Measurements from ENCODE around the gene KIF26B. TPM values are rescaled to one million over a fixed set of nuclear protein-coding genes. Genes with fewer than 3 reads are reported as not detected.

The KIF26B gene
- polyA plus RNA-seq, 2 donors, result 0.04 to 0.12 TPM

- WGBS, 2 donors, result 65 to 67% methylated on average over 3 of the region's 3 CpGs
- Histone ChIP-seq H3K27ac (ENCODE audit: low read depth in 2 of 2, low read length in 1 of 2) (no peak overlapping the region), H3K4me1 (ENCODE audit: control insufficient read depth in 2 of 2, insufficient read depth in 2 of 2, low read length in 1 of 2) (no peaks in the 10 kb centered on the region), H3K4me3 (ENCODE audit: low read depth in 1 of 2, low read length in 2 of 2) (no peak overlapping the region), H3K36me3 (ENCODE audit: control insufficient read depth in 2 of 2, insufficient read depth in 2 of 2, low read length in 1 of 2) (no peaks in the 10 kb centered on the region), H3K9me3 (ENCODE audit: control insufficient read depth in 2 of 2, insufficient read depth in 1 of 2, low read depth in 1 of 2, low read length in 1 of 2) (peaks cover 0 to 3% of the 10 kb centered on the region in 2 donors), H3K27me3 (ENCODE audit: control insufficient read depth in 1 of 2, insufficient read depth in 2 of 2, low read length in 2 of 2) (no peaks in the 10 kb centered on the region)
Measured at GRCh38 chr1:245116751-245117150, 38.0 kb upstream of the KIF26B start.

- no peaks in the 10 kb centered on the region for H3K36me3 ChIP-seq (ENCODE audit: control insufficient read depth in 2 of 2, insufficient read depth in 2 of 2, low read length in 1 of 2)
- H3K27ac ChIP-seq (ENCODE audit: low read depth in 2 of 2, low read length in 1 of 2), result no peak overlapping the region
- no peak overlapping the region for H3K4me3 ChIP-seq (ENCODE audit: low read depth in 1 of 2, low read length in 2 of 2)
- peaks cover 0 to 3% of the 10 kb centered on the region in 2 donors for H3K9me3 ChIP-seq (ENCODE audit: control insufficient read depth in 2 of 2, insufficient read depth in 1 of 2, low read depth in 1 of 2, low read length in 1 of 2)
- H3K4me1 ChIP-seq (ENCODE audit: control insufficient read depth in 2 of 2, insufficient read depth in 2 of 2, low read length in 1 of 2), result no peaks in the 10 kb centered on the region
- no peaks in the 10 kb centered on the region for H3K27me3 ChIP-seq (ENCODE audit: control insufficient read depth in 1 of 2, insufficient read depth in 2 of 2, low read length in 2 of 2)
- 70 to 83% methylated on average over 7 of the region's 7 CpGs for WGBS, 2 donors
Measured at GRCh38 chr1:245118066-245118465, 36.7 kb upstream of the KIF26B start.

GRCh38 chr1:245118806-245119205, 36.0 kb upstream of the KIF26B start:
- no peak overlapping the region for H3K27ac ChIP-seq (ENCODE audit: low read depth in 2 of 2, low read length in 1 of 2)
- H3K9me3 ChIP-seq (ENCODE audit: control insufficient read depth in 2 of 2, insufficient read depth in 1 of 2, low read depth in 1 of 2, low read length in 1 of 2), result peaks cover 0 to 3% of the 10 kb centered on the region in 2 donors
- H3K27me3 ChIP-seq (ENCODE audit: control insufficient read depth in 1 of 2, insufficient read depth in 2 of 2, low read length in 2 of 2), result no peaks in the 10 kb centered on the region
- WGBS, 2 donors, result 70 to 78% methylated on average over 2 of the region's 2 CpGs
- no peaks in the 10 kb centered on the region for H3K4me1 ChIP-seq (ENCODE audit: control insufficient read depth in 2 of 2, insufficient read depth in 2 of 2, low read length in 1 of 2)
- no peak overlapping the region for H3K4me3 ChIP-seq (ENCODE audit: low read depth in 1 of 2, low read length in 2 of 2)
- no peaks in the 10 kb centered on the region for H3K36me3 ChIP-seq (ENCODE audit: control insufficient read depth in 2 of 2, insufficient read depth in 2 of 2, low read length in 1 of 2)

- Histone ChIP-seq H3K27me3 (ENCODE audit: control insufficient read depth in 1 of 2, insufficient read depth in 2 of 2, low read length in 2 of 2) (no peaks in the 10 kb centered on the region), H3K9me3 (ENCODE audit: control insufficient read depth in 2 of 2, insufficient read depth in 1 of 2, low read depth in 1 of 2, low read length in 1 of 2) (no peaks in the 10 kb centered on the region), H3K27ac (ENCODE audit: low read depth in 2 of 2, low read length in 1 of 2) (no peak overlapping the region), H3K4me3 (ENCODE audit: low read depth in 1 of 2, low read length in 2 of 2) (no peak overlapping the region), H3K36me3 (ENCODE audit: control insufficient read depth in 2 of 2, insufficient read depth in 2 of 2, low read length in 1 of 2) (no peaks in the 10 kb centered on the region), H3K4me1 (ENCODE audit: control insufficient read depth in 2 of 2, insufficient read depth in 2 of 2, low read length in 1 of 2) (no peaks in the 10 kb centered on the region)
- 93% methylated on average over 7 of the region's 7 CpGs for WGBS, 2 donors
Measured at GRCh38 chr1:245121523-245121922, 33.3 kb upstream of the KIF26B start.

- 88 to 90% methylated on average over 6 of the region's 6 CpGs for WGBS, 2 donors
- no peaks in the 10 kb centered on the region for H3K9me3 ChIP-seq (ENCODE audit: control insufficient read depth in 2 of 2, insufficient read depth in 1 of 2, low read depth in 1 of 2, low read length in 1 of 2)
- no peak overlapping the region for H3K27ac ChIP-seq (ENCODE audit: low read depth in 2 of 2, low read length in 1 of 2)
- no peaks in the 10 kb centered on the region for H3K36me3 ChIP-seq (ENCODE audit: control insufficient read depth in 2 of 2, insufficient read depth in 2 of 2, low read length in 1 of 2)
- no peaks in the 10 kb centered on the region for H3K27me3 ChIP-seq (ENCODE audit: control insufficient read depth in 1 of 2, insufficient read depth in 2 of 2, low read length in 2 of 2)
- no peak overlapping the region for H3K4me3 ChIP-seq (ENCODE audit: low read depth in 1 of 2, low read length in 2 of 2)
- H3K4me1 ChIP-seq (ENCODE audit: control insufficient read depth in 2 of 2, insufficient read depth in 2 of 2, low read length in 1 of 2), result no peaks in the 10 kb centered on the region
Measured at GRCh38 chr1:245124241-245124640, 30.5 kb upstream of the KIF26B start.

GRCh38 chr1:245124644-245125043, 30.1 kb upstream of the KIF26B start:
- Histone ChIP-seq H3K27ac (ENCODE audit: low read depth in 2 of 2, low read length in 1 of 2) (no peak overlapping the region), H3K36me3 (ENCODE audit: control insufficient read depth in 2 of 2, insufficient read depth in 2 of 2, low read length in 1 of 2) (no peaks in the 10 kb centered on the region), H3K27me3 (ENCODE audit: control insufficient read depth in 1 of 2, insufficient read depth in 2 of 2, low read length in 2 of 2) (no peaks in the 10 kb centered on the region), H3K4me3 (ENCODE audit: low read depth in 1 of 2, low read length in 2 of 2) (no peak overlapping the region), H3K4me1 (ENCODE audit: control insufficient read depth in 2 of 2, insufficient read depth in 2 of 2, low read length in 1 of 2) (no peaks in the 10 kb centered on the region), H3K9me3 (ENCODE audit: control insufficient read depth in 2 of 2, insufficient read depth in 1 of 2, low read depth in 1 of 2, low read length in 1 of 2) (no peaks in the 10 kb centered on the region)
- WGBS, 2 donors, result 91 to 92% methylated on average over 11 of the region's 11 CpGs

- no peaks in the 10 kb centered on the region for H3K4me1 ChIP-seq (ENCODE audit: control insufficient read depth in 2 of 2, insufficient read depth in 2 of 2, low read length in 1 of 2)
- no peaks in the 10 kb centered on the region for H3K9me3 ChIP-seq (ENCODE audit: control insufficient read depth in 2 of 2, insufficient read depth in 1 of 2, low read depth in 1 of 2, low read length in 1 of 2)
- H3K4me3 ChIP-seq (ENCODE audit: low read depth in 1 of 2, low read length in 2 of 2), result no peak overlapping the region
- no peaks in the 10 kb centered on the region for H3K27me3 ChIP-seq (ENCODE audit: control insufficient read depth in 1 of 2, insufficient read depth in 2 of 2, low read length in 2 of 2)
- no peak overlapping the region for H3K27ac ChIP-seq (ENCODE audit: low read depth in 2 of 2, low read length in 1 of 2)
- no peaks in the 10 kb centered on the region for H3K36me3 ChIP-seq (ENCODE audit: control insufficient read depth in 2 of 2, insufficient read depth in 2 of 2, low read length in 1 of 2)
- 70% methylated on average over 5 of the region's 5 CpGs for WGBS, 2 donors
Measured at GRCh38 chr1:245126530-245126929, 28.3 kb upstream of the KIF26B start.

- no peaks in the 10 kb centered on the region for H3K4me1 ChIP-seq (ENCODE audit: control insufficient read depth in 2 of 2, insufficient read depth in 2 of 2, low read length in 1 of 2)
- no peaks in the 10 kb centered on the region for H3K9me3 ChIP-seq (ENCODE audit: control insufficient read depth in 2 of 2, insufficient read depth in 1 of 2, low read depth in 1 of 2, low read length in 1 of 2)
- H3K36me3 ChIP-seq (ENCODE audit: control insufficient read depth in 2 of 2, insufficient read depth in 2 of 2, low read length in 1 of 2), result no peaks in the 10 kb centered on the region
- no peaks in the 10 kb centered on the region for H3K27me3 ChIP-seq (ENCODE audit: control insufficient read depth in 1 of 2, insufficient read depth in 2 of 2, low read length in 2 of 2)
- no peak overlapping the region for H3K27ac ChIP-seq (ENCODE audit: low read depth in 2 of 2, low read length in 1 of 2)
- 80 to 85% methylated on average over 20 of the region's 20 CpGs for WGBS, 2 donors
- H3K4me3 ChIP-seq (ENCODE audit: low read depth in 1 of 2, low read length in 2 of 2), result no peak overlapping the region
Measured at GRCh38 chr1:245128381-245129101, 26.2 kb upstream of the KIF26B start.

GRCh38 chr1:245129319-245130240, 25.2 kb upstream of the KIF26B start:
- no peaks in the 10 kb centered on the region for H3K36me3 ChIP-seq (ENCODE audit: control insufficient read depth in 2 of 2, insufficient read depth in 2 of 2, low read length in 1 of 2)
- no peaks in the 10 kb centered on the region for H3K9me3 ChIP-seq (ENCODE audit: control insufficient read depth in 2 of 2, insufficient read depth in 1 of 2, low read depth in 1 of 2, low read length in 1 of 2)
- H3K27me3 ChIP-seq (ENCODE audit: control insufficient read depth in 1 of 2, insufficient read depth in 2 of 2, low read length in 2 of 2), result no peaks in the 10 kb centered on the region
- H3K27ac ChIP-seq (ENCODE audit: low read depth in 2 of 2, low read length in 1 of 2), result no peak overlapping the region
- WGBS, 2 donors, result 44 to 47% methylated on average over 19 of the region's 19 CpGs
- H3K4me3 ChIP-seq (ENCODE audit: low read depth in 1 of 2, low read length in 2 of 2), result no peak overlapping the region
- no peaks in the 10 kb centered on the region for H3K4me1 ChIP-seq (ENCODE audit: control insufficient read depth in 2 of 2, insufficient read depth in 2 of 2, low read length in 1 of 2)
